ENCODE data around the gene SLAMF8.

SLAMF8 gene

DNA sequence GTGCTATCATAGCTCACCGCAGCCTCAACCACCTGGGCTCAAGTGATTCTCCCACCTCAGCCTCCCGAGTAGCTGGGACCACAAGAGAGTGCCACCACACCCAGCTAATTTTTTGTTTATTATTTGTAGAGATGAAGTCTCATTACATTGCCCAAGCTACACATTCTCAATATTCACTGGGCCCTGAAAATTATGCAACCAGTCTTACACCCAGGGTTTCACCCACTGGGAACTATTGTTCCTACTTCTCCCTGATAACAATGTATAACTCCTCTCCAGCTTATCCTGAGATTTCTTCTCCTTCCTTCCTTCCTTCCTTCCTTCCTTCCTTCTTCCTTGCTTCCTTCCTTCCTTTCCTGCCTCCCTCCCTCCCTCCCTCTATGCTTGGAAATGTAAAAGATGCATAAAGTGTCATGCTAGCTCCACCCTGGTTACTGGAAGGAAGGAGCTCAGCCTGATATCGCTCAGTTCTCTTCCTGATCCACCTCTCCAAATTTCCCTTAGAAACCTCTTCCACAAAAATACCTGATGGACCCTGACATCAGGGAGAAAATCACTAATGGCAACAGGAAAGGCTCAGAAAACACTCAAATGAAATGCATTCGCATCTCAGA, 47.0 kb downstream of the SLAMF8 start:
- DNase-seq, result no peak

DNA sequence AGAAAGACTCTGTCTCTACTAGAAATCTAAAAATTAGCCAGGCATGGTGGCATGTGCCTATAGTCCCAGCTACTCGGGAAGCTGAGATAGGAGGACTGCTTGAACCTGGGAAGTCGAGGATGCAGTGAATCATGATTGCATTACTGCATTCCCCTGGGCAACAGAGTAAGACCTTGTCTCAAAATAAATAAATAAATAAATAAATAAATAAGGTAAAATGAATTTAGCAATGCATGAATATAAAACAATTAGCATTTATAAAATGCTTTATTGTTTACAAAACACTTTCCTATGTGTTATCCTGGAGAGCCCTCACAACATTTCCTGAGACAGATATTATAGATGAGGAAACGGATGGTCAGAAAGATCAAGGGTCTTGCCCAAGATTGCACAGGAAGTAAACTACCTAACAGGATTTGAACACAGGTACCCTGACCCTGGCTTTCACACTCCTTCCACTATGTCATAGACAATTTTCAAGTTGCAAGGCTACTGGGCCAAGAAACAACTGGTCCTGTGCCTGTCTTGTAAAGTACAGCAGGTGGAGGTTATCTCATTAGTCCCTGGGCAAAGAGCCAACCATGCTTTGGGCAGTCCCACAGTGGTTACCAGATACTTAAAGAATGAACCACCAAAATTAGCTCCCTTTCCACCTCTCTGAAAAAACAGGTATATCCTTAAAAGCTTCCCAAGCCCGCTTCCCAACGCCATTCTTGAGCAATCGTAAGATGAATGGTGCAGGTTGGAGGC, 51.2 kb downstream of the SLAMF8 start:
- no peak for DNase-seq

DNA sequence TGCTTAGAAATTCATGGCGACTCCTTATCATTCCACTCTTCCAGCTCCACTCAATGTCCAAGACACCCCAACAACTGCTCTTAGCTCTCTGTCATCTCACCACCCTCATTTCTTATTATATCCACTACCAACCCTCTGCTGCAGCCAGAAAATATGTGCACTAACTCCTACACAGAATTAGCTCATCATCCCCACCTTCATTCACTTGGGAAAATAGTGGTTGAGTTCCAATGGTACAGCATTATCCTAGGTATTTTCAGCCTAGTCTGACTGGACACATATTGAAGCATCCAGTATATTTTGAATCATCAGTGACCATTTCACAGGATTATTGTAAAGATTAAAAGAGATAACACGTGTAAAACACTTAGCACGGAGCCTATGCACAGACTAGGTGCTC, 52.5 kb downstream of the SLAMF8 start:
- no peak for DNase-seq

DNA sequence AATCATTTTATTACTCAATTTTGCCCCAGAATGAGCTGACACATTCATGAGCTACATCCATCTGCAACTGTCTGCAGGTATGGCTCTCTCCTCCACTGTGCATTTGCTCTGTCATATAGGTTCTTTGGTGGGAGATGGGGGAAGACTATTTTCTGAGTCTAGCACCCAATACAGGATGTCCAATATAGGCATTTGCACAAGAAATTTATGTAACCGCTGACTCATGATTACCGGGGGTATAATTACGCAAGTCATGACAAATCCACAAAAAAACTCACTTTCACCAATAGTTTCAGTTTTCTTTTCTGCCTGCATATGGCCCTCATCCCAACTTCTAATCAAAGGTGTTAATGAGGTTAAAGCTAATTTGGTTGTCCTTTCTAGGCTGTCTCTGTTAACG, 53.3 kb downstream of the SLAMF8 start:
- no peak for DNase-seq

DNA sequence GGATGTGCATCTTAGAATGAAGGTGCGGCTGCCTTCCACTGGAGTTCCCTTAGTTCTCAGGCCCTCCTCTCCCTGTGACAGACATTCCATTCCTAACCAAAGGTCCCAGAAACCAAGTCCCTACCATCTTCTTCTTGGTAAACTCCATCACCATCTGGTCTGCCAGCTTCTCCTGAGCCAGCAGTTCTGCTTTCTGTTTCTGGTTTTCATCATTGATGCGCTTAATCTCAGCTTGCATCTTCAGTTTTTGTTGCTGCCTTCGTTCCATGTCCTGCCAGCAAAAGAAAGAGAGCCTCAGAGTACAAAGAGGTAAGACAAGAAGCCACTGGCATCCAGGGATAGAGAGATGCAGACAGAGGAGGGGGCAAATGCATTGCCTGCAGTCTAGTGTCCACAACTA, 53.8 kb downstream of the SLAMF8 start:
- DNase-seq, result no peak

DNA sequence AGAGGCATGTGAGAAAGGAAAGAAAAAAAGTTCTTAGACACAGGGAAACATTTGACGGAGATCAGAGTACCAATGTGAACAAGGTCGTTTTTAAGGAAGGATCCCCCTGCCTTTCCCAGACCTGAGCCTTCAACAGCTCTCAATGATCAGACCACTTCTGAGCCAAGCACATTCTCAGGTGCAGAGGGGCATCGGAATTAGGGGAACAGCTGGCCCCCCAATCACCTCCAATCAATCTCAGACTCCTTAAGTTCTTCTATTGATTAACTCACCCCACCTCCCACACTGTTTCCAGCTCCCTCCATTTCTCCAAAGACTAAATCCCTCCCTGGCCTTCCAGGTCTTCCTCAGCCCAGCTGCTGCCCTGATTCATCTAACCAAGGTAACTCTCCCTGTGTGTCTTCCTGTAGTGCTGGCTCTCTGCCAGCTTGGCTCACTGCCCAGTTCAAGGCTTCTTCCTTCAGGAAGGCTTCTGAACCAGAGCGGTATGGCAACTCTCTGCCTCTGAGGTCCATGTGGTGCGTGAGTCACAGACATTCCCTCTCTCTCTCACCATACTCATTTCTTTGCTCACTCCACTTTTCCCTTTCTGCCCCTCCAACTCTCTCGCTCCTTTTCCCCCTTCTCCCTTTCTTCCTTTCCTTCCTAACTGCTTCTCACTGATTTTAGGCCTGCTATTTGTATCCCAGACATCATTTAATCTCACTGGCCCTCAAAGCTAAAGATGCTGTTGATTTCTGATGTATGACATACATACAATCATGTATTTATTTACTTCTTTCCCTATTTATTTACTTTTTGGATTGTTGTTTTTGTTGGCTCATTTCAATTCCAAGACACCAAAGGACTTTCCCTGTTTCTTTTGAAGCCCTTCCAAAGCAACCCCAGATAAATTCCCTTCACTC, 55.2 kb downstream of the SLAMF8 start:
- no peak for DNase-seq

DNA sequence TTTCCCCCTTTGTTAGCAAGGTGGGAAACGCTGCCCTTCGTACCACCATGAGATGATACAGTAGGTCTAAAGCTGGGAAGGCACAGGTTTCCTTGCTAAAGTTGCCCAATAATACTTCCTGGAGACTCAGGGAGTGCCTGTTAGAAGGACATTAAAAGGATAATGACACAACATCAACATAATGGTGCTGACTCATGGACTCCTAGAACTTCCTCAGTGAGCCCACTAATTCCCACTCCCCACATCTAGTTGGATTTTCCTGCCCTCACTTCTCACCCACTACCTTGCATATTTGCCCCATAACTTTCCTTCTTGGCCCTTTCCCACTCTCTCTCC, 55.8 kb downstream of the SLAMF8 start:
- no peak for DNase-seq

DNA sequence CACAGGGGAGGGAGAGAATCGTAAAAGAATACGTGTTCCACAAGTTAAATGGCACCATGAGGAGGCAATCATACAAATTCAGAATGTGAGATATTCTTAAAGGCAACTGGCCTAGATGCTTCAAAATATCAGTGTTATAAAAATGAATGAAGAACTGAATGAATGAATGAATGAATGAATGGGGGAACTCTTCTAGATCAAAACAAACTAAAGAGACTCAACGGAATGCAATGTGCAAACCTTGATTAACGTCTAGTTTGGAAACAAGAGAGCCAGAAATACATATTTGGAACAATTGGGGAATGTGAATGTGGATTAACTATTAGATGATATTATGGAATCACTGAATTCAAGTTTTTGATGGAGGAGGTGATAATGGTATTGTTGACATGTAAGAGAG, 56.5 kb downstream of the SLAMF8 start:
- no peak for DNase-seq

DNA sequence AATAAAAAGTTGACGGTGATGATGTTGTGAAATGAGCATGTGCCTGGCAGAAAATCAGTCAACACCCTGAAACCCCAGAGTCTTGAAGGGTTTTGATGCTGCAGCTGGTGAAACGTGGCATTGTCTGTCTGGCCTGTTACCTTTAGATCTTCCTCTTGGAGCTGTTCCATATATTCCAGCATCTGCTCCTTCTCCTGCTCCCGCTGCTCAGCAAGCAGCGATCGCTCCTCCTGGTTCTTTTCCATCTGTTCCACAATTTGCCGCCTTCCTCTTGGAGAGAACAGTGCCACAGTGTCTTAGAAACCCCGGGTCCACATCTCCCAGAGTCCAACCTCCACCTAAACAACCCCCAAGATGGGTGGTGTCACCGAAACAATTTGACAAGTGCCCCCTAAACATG, 57.6 kb downstream of the SLAMF8 start:
- DNase-seq, result no peak
